ENCODE results near the gene PRKCB. TPM values are rescaled to one million over a fixed set of nuclear protein-coding genes. Genes with fewer than 3 reads are reported as not detected.
A peak's percentile ranks its signal among the peaks of the same experiment; 100 is the strongest.

PRKCB gene
- total and polyA plus RNA-seq, 2 experiments from 2014 or later = 0.70 to 0.92 TPM

- no peak overlapping the region for H3K27ac ChIP-seq
- no peak overlapping the region for H3K4me2 ChIP-seq
- no peak for DNase-seq (ENCODE audit: low spot score)
- no peak overlapping the region for H2AFZ ChIP-seq
- no peaks in the 10 kb centered on the region for H3K79me2 ChIP-seq
- no peaks in the 10 kb centered on the region for H3K27me3 ChIP-seq
- no peaks in the 10 kb centered on the region for H3K9me2 ChIP-seq (replicated peaks; ENCODE audit: insufficient read depth)
- no peak for TF ChIP-seq EZH2phosphoT487 (IDR thresholded peaks at IDR 0.05; ENCODE audit: low read depth, severe bottlenecking, unreplicated experiment)
- TF ChIP-seq EZH2 (IDR thresholded peaks at IDR 0.05; ENCODE audit: borderline replicate concordance) = no peak
- no peak for TF ChIP-seq CTCF (IDR thresholded peaks at IDR 0.05; ENCODE audit: poor library complexity)
- H3K9me3 ChIP-seq (ENCODE audit: low read depth) = no peaks in the 10 kb centered on the region
- H3K36me3 ChIP-seq (replicated peaks; ENCODE audit: insufficient read depth, low read depth) = no peaks in the 10 kb centered on the region
- WGBS (ENCODE audit: low lambda C conversion rate, missing lambda C conversion rate) = 68% methylated on average over 7 of the region's 7 CpGs
- H4K20me1 ChIP-seq (ENCODE audit: insufficient read depth, poor library complexity, severe bottlenecking) = no peaks in the 10 kb centered on the region
- H3K4me1 ChIP-seq (ENCODE audit: insufficient read depth) = no peaks in the 10 kb centered on the region
- no peak overlapping the region for H3K4me3 ChIP-seq
Observed at GRCh38 chr16:24191876-24192402, 356.2 kb downstream of the PRKCB start.

- no peak for DNase-seq (ENCODE audit: low spot score)
- Histone ChIP-seq H3K4me3 (no peak overlapping the region), H3K9me3 (ENCODE audit: low read depth) (no peaks in the 10 kb centered on the region), H3K4me2 (no peak overlapping the region), H3K9me2 (replicated peaks; ENCODE audit: insufficient read depth) (no peaks in the 10 kb centered on the region), H3K79me2 (no peaks in the 10 kb centered on the region), H2AFZ (no peak overlapping the region), H3K27me3 (peaks cover 3% of the 10 kb centered on the region), H4K20me1 (ENCODE audit: insufficient read depth, poor library complexity, severe bottlenecking) (no peaks in the 10 kb centered on the region), H3K4me1 (ENCODE audit: insufficient read depth) (no peaks in the 10 kb centered on the region), H3K27ac (no peak overlapping the region), H3K36me3 (replicated peaks; ENCODE audit: insufficient read depth, low read depth) (no peaks in the 10 kb centered on the region)
- 73% methylated on average over 2 of the region's 2 CpGs for WGBS (ENCODE audit: low lambda C conversion rate, missing lambda C conversion rate)
- TF ChIP-seq EZH2phosphoT487 (IDR thresholded peaks at IDR 0.05; ENCODE audit: low read depth, severe bottlenecking, unreplicated experiment) = no peak
- TF ChIP-seq CTCF (IDR thresholded peaks at IDR 0.05; ENCODE audit: poor library complexity) = no peak
- TF ChIP-seq EZH2 (IDR thresholded peaks at IDR 0.05; ENCODE audit: borderline replicate concordance) = no peak
Observed at GRCh38 chr16:24195221-24195620, 359.4 kb downstream of the PRKCB start.

- 46% methylated on average over 4 of the region's 4 CpGs for WGBS (ENCODE audit: low lambda C conversion rate, missing lambda C conversion rate)
Observed at GRCh38 chr16:24198807-24199533, 363.2 kb downstream of the PRKCB start.

More at GRCh38 chr16:24198807-24199533, 363.2 kb downstream of the PRKCB start:
- Histone ChIP-seq H4K20me1 (ENCODE audit: insufficient read depth, poor library complexity, severe bottlenecking) (no peaks in the 10 kb centered on the region), H3K9me2 (replicated peaks; ENCODE audit: insufficient read depth) (no peaks in the 10 kb centered on the region), H3K27me3 (peaks cover 3% of the 10 kb centered on the region), H3K4me3 (no peak overlapping the region), H3K4me1 (ENCODE audit: insufficient read depth) (no peaks in the 10 kb centered on the region), H3K9me3 (ENCODE audit: low read depth) (no peaks in the 10 kb centered on the region), H3K79me2 (no peaks in the 10 kb centered on the region), H2AFZ (no peak overlapping the region), H3K4me2 (no peak overlapping the region), H3K36me3 (replicated peaks; ENCODE audit: insufficient read depth, low read depth) (no peaks in the 10 kb centered on the region), H3K27ac (no peak overlapping the region)
- no peak for TF ChIP-seq CTCF (IDR thresholded peaks at IDR 0.05; ENCODE audit: poor library complexity)
- no peak for TF ChIP-seq EZH2 (IDR thresholded peaks at IDR 0.05; ENCODE audit: borderline replicate concordance)
- TF ChIP-seq EZH2phosphoT487 (IDR thresholded peaks at IDR 0.05; ENCODE audit: low read depth, severe bottlenecking, unreplicated experiment) = no peak
- peak; percentile 13 for DNase-seq (ENCODE audit: low spot score)
